Heart left ventricle (tissue), 13 donors: ENCODE measurements around the gene NSD2.

ENCODE experiments used
- POLR2A ChIP-seq, 2 donors: fragments of 450-650 bp; IDR thresholded peaks; one replicate each; pipeline ENCODE4 v1.6.1; 2017; ENCODE audit warnings: antibody characterized with exemption in 2 of 2, mild to moderate bottlenecking in 2 of 2, moderate library complexity in 2 of 2
- TF ChIP-seq, protein P1 (sequence below), 12 donors: fragments of 200-600 bp; sonication (generic) in 4 of 12; IDR thresholded peaks; one replicate each; pipeline versions ENCODE4 v1.5.0 to v1.8.0; 2018 to 2022; ENCODE audit warnings: antibody characterized with exemption in 12 of 12, mild to moderate bottlenecking in 5 of 12
- donor health status: ischemic (EF 13 %, LVEDD 7.1; RV severe dilation, severe dysfunction).
- donor health status: DM: no; HTN: yes; CAD: no.
- donor health status: DM: no; HTN: no; CAD: no.
- donor health status: ischemic (EF 25% LVEDD 6.9; RV normal size, moderate dysfunction).
- donor health status: ischemic (EF 25% LVEDD 5.7; RV mildly dilated, moderate dysfunction).
- donor health status: ischemic (EF 35%, LVEDD 5.7; RV mildly dilated, moderate dysfunction).
- donor health status: nonischemic (EF 11% LVEDD 7.7; RV severe dilation, severe dysfunction).
- donor health status: DM: yes; HTN: yes; CAD: no.
- donor health status: PGD.
- donor health status: ischemic (EF 29% LVEDD 5.4; RV normal size, mild dysfunction).
- donor health status: nonischemic (EF 23%, LVEDD 6.1; RV moderate dilation, normal function).

DNA sequence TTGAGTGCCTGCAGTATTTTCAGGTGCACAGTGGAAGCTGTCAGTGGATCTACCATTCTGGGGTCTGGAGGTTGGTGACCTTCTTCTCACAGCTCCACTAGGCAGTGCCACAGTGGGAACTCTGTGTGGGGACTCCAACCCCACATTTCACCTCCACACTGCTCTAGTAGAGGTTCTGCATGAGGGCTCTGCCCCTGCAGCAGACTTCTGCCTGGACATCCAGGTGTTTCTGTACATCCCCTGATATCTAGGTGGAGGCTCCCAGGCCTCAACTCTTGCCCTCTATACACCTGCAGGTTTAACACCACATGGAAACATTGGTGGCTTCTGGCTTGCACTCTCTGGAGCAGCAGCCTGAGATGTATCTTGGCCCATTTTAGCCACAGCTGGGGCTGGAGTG lies 154.6 kb downstream of the NSD2 start:
- TF ChIP-seq, protein P1, sequence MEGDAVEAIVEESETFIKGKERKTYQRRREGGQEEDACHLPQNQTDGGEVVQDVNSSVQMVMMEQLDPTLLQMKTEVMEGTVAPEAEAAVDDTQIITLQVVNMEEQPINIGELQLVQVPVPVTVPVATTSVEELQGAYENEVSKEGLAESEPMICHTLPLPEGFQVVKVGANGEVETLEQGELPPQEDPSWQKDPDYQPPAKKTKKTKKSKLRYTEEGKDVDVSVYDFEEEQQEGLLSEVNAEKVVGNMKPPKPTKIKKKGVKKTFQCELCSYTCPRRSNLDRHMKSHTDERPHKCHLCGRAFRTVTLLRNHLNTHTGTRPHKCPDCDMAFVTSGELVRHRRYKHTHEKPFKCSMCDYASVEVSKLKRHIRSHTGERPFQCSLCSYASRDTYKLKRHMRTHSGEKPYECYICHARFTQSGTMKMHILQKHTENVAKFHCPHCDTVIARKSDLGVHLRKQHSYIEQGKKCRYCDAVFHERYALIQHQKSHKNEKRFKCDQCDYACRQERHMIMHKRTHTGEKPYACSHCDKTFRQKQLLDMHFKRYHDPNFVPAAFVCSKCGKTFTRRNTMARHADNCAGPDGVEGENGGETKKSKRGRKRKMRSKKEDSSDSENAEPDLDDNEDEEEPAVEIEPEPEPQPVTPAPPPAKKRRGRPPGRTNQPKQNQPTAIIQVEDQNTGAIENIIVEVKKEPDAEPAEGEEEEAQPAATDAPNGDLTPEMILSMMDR (IDR thresholded peaks at IDR 0.05), result no peak
- no peak for TF ChIP-seq POLR2A (IDR thresholded peaks at IDR 0.05)
